ENCODE measurements around the gene ANKRD39. TPM values are rescaled to one million over a fixed set of nuclear protein-coding genes. Genes with fewer than 3 reads are reported as not detected.

Gene ANKRD39
- total and polyA plus RNA-seq, 10 of the 15 experiments (the other 5 are each of a cell fraction or from before 2014, with no cell fraction given): 7.4 to 36.2 (median 23.7) TPM

DNA sequence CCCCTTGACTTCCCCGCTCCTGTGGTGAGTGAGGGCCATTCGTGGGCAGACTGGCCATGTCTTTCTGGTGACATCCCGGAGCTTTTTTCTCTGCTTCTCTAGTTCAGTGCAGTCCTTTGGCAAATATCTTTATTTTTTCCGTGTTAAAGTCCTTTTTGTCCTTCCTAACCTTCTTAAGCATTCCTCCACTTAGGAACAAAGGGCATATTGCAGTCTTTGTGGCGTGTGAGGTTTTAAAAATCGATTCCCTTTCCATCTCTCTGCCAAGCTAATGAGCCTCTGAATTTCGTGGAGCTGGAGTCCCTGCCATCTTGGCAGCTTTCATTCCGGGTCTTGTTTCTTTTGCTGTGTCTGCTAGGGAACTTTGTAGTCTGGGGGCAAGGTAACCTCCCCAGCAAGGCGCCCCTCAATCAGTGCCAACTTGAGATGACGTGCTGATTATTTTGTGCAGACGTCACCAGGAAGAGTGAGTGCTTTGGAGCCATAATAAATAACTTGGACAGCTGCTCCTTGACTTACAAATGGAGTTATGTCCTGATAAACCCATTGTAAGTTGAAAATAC is 36.6 kb downstream of the ANKRD39 start:
- Histone ChIP-seq H3K4me3 (peak overlapping the region; percentile 27), H3K9me3 (replicated peaks; ENCODE audit: control insufficient read depth, insufficient read depth, low read length) (no peaks in the 10 kb centered on the region), H4K20me1 (ENCODE audit: control insufficient read depth, insufficient read depth) (peaks cover 5% of the 10 kb centered on the region; the same call in 1 of the 2 replicates), H3K36me3 (ENCODE audit: control insufficient read depth in 2 of 2, insufficient read depth in 2 of 2, low read length in 1 of 2) (peaks cover 0 to 5% of the 10 kb centered on the region in 2 experiments; a peak in 2 of 4 replicates), H3K27ac (ENCODE audit: control insufficient read depth, insufficient read depth) (no peak overlapping the region), H3K27me3 (replicated peaks in 1 of 2; ENCODE audit: control insufficient read depth in 2 of 2, insufficient read depth in 2 of 2, low read length in 1 of 2) (no peaks in the 10 kb centered on the region), H3K4me1 (ENCODE audit: control insufficient read depth, insufficient read depth, low read length) (peaks cover 12% of the 10 kb centered on the region), H2AFZ (ENCODE audit: control insufficient read depth, low read depth, low read length) (no peak overlapping the region), H3K9ac (ENCODE audit: control insufficient read depth, insufficient read depth, low read length) (no peak overlapping the region), H3K79me2 (ENCODE audit: control insufficient read depth, insufficient read depth, low read length) (peaks cover 27% of the 10 kb centered on the region), H3K4me2 (ENCODE audit: control insufficient read depth, insufficient read depth) (peak overlapping the region; percentile 61; the same call in 1 of the 2 replicates)
- ChIA-PET SMC1A (ENCODE audit: uncharacterized antibody, unreplicated experiment) (interaction anchor here (1.0 to 1.7 kb wide), 3 partner anchors 37 to 131 kb away, joined by 3 to 7 read pairs (median 4); partner anchors contain the start of gene ANKRD39), RAD21 (ENCODE audit: unreplicated experiment) (interaction anchor here (0.8 to 1.1 kb wide), 2 partner anchors 37 to 291 kb away, joined by 3 to 5 read pairs; partner anchors contain the start of gene ANKRD39), CTCF (interaction anchor here (0.9 to 2.5 kb wide), 7 partner anchors 15 to 291 kb away, joined by 3 to 12 read pairs (median 5); partner anchors contain the start of gene ANKRD39), POLR2A (interaction anchor here (0.5 kb wide), 1 partner anchor 52 kb away, joined by 3 read pairs; no protein-coding TSS in a partner anchor)
- intact Hi-C loops (cut with micrococcal nuclease; ENCODE audit: unreplicated experiment): no loop called here
- no peak for DNase-seq (ENCODE audit: low read depth, low spot score)
- in situ Hi-C loops (cut with MboI): no loop called here
- BruUV-seq (replicated peaks): no TSS peak
- ATAC-seq: no peak
- TF ChIP-seq NRF1 (conservative IDR thresholded peaks at IDR 0.05; ENCODE audit: low read depth, low read length) (no peak), IKZF2 (IDR thresholded peaks at IDR 0.05) (no peak), SMAD5 (IDR thresholded peaks at IDR 0.05; ENCODE audit: low read depth) (no peak)
- 79% methylated on average over 11 of the region's 11 CpGs for WGBS (ENCODE audit: insufficient coverage, insufficient replicate concordance, low lambda C conversion rate, missing lambda C conversion rate)
- no peak for FAIRE-seq

DNA sequence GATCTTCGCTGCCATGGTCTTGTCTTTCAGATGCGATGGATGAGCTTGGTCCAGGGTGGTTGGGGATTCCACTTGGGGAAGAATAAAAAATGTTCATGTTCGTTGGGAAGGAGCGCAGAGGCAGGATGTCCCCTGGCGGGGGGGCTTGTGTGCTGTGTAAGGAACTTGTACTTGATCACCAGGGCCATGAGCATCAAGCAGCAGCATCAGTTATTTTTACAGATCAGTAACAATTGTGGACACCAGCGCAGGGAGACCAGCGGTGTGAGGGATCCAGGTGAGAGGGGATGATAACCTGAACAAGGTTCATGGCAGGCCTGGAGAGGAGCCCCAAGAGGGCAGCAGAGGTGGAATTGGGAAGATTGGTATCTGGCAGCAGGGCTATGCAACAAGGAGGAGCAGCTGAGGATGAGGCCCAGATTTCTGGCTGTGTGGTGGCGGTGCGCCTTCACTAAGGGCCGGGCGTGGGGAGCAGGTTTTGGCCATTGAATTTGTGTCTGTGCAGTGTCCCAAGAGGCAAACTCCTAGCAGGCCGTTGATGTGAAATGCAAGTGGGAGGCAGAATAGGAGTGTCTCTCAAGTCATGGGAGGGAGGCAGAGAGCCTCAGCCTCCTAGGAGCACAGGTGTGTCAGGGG is 37.8 kb downstream of the ANKRD39 start:
- H3K79me2 ChIP-seq (ENCODE audit: control insufficient read depth, insufficient read depth, low read length): peaks cover 27% of the 10 kb centered on the region
- ChIA-PET RAD21 (ENCODE audit: unreplicated experiment) (interaction anchor here (1.1 kb wide), 1 partner anchor 38 kb away, joined by 5 read pairs; the partner anchor contains the start of gene ANKRD39), CTCF (interaction anchor here (0.6 to 2.8 kb wide), 6 partner anchors 16 to 192 kb away, joined by 3 to 12 read pairs (median 8); partner anchors contain the start of gene ANKRD39), SMC1A (ENCODE audit: uncharacterized antibody, unreplicated experiment) (interaction anchor here (0.9 to 2.2 kb wide), 7 partner anchors 22 to 136 kb away, joined by 3 to 7 read pairs (median 4); partner anchors contain the start of gene ANKRD39), POLR2A (interaction anchor here (1.1 kb wide), 1 partner anchor 59 kb away, joined by 3 read pairs; the partner anchor contains the start of gene CNNM4)
- peaks cover 12% of the 10 kb centered on the region for H3K4me1 ChIP-seq (ENCODE audit: control insufficient read depth, insufficient read depth, low read length)
- H3K27ac ChIP-seq (ENCODE audit: control insufficient read depth, insufficient read depth): no peak overlapping the region
- H2AFZ ChIP-seq (ENCODE audit: control insufficient read depth, low read depth, low read length): no peak overlapping the region
- in situ Hi-C loops (cut with MboI) (no loop called here), intact Hi-C loops (cut with micrococcal nuclease; ENCODE audit: unreplicated experiment) (no loop called here)
- H3K36me3 ChIP-seq (ENCODE audit: control insufficient read depth in 2 of 2, insufficient read depth in 2 of 2, low read length in 1 of 2): peaks cover 0 to 2% of the 10 kb centered on the region in 2 experiments; a peak in 1 of 4 replicates
- H3K4me3 ChIP-seq: peak overlapping the region; percentile 27; the same call in 1 of the 2 replicates
- peak overlapping the region; percentile 61 for H3K4me2 ChIP-seq (ENCODE audit: control insufficient read depth, insufficient read depth)
- WGBS (ENCODE audit: insufficient coverage, insufficient replicate concordance, low lambda C conversion rate, missing lambda C conversion rate): 82% methylated on average over 9 of the region's 12 CpGs
- no TSS peak for BruUV-seq (replicated peaks)
- H3K9ac ChIP-seq (ENCODE audit: control insufficient read depth, insufficient read depth, low read length): no peak overlapping the region
- DNase-seq (ENCODE audit: low read depth, low spot score) (no peak), ATAC-seq (no peak), FAIRE-seq (no peak)
- H4K20me1 ChIP-seq (ENCODE audit: control insufficient read depth, insufficient read depth): peaks cover 5% of the 10 kb centered on the region; the same call in 1 of the 2 replicates
- no peaks in the 10 kb centered on the region for H3K9me3 ChIP-seq (replicated peaks; ENCODE audit: control insufficient read depth, insufficient read depth, low read length)
- no peaks in the 10 kb centered on the region for H3K27me3 ChIP-seq (replicated peaks in 1 of 2; ENCODE audit: control insufficient read depth in 2 of 2, insufficient read depth in 2 of 2, low read length in 1 of 2)
- TF ChIP-seq, protein P1, sequence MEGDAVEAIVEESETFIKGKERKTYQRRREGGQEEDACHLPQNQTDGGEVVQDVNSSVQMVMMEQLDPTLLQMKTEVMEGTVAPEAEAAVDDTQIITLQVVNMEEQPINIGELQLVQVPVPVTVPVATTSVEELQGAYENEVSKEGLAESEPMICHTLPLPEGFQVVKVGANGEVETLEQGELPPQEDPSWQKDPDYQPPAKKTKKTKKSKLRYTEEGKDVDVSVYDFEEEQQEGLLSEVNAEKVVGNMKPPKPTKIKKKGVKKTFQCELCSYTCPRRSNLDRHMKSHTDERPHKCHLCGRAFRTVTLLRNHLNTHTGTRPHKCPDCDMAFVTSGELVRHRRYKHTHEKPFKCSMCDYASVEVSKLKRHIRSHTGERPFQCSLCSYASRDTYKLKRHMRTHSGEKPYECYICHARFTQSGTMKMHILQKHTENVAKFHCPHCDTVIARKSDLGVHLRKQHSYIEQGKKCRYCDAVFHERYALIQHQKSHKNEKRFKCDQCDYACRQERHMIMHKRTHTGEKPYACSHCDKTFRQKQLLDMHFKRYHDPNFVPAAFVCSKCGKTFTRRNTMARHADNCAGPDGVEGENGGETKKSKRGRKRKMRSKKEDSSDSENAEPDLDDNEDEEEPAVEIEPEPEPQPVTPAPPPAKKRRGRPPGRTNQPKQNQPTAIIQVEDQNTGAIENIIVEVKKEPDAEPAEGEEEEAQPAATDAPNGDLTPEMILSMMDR (IDR thresholded peaks at IDR 0.05 in 2 of 3, conservative IDR thresholded peaks at IDR 0.05 in 1 of 3; ENCODE audit: control insufficient read depth in 2 of 3, extremely low read depth in 1 of 3, insufficient read depth in 1 of 3, low read depth in 3 of 3, low read length in 3 of 3): peak; percentile 5 to 14 (median 6); a peak in 2 of 6 replicates
- TF ChIP-seq CREM (IDR thresholded peaks at IDR 0.05; ENCODE audit: low read depth): no peak
- TF ChIP-seq TCF12 (IDR thresholded peaks at IDR 0.05; ENCODE audit: low read depth, low read length): no peak

Data from GM12878 (cell line).